GM19467 (cell line): ENCODE measurements around the gene NCDN.

Experiments used
- ATAC-seq: cut with Tn5 transposase; IDR thresholded peaks from one replicate; pipeline ENCODE4 v1.9.1; 2021; ENCODE audit warnings: mild to moderate bottlenecking, moderate library complexity; ENCODE audit not compliant: unreplicated experiment

Gene NCDN, protein sequence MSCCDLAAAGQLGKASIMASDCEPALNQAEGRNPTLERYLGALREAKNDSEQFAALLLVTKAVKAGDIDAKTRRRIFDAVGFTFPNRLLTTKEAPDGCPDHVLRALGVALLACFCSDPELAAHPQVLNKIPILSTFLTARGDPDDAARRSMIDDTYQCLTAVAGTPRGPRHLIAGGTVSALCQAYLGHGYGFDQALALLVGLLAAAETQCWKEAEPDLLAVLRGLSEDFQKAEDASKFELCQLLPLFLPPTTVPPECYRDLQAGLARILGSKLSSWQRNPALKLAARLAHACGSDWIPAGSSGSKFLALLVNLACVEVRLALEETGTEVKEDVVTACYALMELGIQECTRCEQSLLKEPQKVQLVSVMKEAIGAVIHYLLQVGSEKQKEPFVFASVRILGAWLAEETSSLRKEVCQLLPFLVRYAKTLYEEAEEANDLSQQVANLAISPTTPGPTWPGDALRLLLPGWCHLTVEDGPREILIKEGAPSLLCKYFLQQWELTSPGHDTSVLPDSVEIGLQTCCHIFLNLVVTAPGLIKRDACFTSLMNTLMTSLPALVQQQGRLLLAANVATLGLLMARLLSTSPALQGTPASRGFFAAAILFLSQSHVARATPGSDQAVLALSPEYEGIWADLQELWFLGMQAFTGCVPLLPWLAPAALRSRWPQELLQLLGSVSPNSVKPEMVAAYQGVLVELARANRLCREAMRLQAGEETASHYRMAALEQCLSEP

GRCh38 chr1:35557611-35558373 lies at the start of gene NCDN:
NCDN (plus strand) TSS chr1:35557799; CDS start chr1:35558191, 392 bp downstream.
- ATAC-seq: peak; percentile 73

- ATAC-seq: no peak
Observed at GRCh38 chr1:35507947-35508346, 49.7 kb upstream of the NCDN start.

- no peak for ATAC-seq
Observed at GRCh38 chr1:35509558-35509957, 48.0 kb upstream of the NCDN start.

GRCh38 chr1:35511305-35511704 lies 46.3 kb upstream of the NCDN start:
- ATAC-seq: no peak

DNA sequence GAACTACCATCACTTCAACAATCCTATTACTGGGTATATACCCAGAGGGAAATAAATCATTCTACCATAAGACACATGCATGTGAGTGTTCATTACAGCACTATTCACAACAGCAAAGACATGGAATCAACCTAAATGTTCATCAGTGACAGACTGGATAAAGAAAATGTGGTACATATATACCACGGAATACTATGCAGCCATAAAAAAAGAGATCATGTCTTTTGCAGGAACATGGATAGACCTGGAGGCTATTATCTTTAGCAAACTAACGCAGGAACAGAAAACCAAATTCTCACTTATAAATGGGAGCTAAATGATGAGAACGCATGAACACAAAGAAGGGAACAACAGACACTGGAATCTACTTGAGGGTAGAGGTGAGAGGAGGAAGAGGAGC lies 39.4 kb upstream of the NCDN start:
- ATAC-seq: no peak

- no peak for ATAC-seq
Observed at GRCh38 chr1:35519432-35519831, 38.2 kb upstream of the NCDN start.

GRCh38 chr1:35524106-35524505 lies 33.5 kb upstream of the NCDN start:
- ATAC-seq: no peak

DNA sequence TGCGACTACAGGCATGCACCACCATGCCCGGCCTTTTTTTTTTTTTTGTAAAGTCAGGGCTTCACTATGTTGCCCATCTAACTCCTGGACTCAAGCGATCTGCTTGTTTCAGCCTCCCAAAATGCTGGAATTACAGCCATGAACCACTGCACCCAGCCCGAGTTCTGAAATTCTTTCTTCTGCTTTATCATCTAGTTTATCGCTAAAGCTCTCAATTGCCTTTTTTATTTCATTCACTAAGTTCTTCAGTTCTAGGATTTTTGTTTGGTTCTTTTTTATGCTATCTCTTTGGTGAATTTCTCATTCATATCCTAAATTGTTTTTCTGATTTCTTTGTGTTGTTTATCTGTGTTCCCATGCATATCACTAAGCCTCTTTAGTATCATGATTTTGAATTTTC lies 27.4 kb upstream of the NCDN start:
- ATAC-seq: no peak

- ATAC-seq: no peak
Observed at GRCh38 chr1:35530946-35531345, 26.7 kb upstream of the NCDN start.

- no peak for ATAC-seq
Observed at GRCh38 chr1:35531368-35531767, 26.2 kb upstream of the NCDN start.

DNA sequence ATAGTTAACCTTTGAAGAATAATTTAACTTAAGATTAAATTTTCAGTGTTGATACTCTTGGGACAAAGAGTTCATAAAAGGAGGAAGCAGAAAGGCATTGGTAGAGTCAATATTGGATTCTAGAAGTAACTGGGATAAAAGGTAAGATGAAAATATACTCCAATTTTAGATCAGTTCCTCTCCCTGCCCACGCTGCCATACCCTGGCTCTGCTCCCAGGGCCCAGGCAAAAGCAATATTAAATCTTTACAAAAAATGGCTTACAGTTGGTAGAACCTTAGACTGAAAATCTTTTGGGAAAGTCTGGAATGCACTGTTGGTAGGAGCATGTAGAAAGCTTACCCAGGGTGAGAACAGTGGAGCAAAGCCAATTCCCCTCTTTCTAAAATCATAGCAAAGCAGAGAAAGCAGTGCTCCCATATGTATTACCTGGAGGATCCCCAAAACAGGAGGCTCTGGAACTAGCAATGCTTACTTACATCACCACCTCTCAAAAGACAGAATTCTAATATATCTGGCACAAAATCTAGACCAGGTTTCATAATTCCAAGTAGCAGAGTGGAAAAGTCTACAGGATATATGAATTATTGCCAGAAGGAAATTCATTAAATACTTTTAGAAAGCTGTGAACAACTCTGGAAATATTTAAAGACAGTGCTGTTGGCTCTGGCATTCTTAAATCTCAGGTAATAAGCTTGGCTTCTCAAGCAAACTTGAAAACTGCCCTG lies 24.9 kb upstream of the NCDN start:
- no peak for ATAC-seq

DNA sequence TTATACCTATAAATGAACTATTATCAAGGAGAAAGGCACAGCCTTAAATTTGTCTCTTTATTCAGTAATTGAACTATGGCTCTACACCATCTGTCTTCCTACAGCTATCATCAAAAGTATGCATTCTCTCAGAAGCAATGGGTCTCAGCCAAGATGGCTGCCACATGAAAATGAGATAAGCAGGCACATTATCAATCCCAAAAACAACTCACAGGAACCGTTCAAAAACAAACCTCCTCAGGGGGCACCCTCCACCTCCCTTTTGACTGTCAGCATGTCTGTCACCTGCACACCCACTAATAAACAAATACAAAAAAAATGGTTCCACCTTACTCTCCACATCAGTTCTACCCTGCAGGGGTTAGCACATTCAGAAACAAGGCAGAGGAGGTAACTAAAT lies 24.0 kb upstream of the NCDN start:
- no peak for ATAC-seq

DNA sequence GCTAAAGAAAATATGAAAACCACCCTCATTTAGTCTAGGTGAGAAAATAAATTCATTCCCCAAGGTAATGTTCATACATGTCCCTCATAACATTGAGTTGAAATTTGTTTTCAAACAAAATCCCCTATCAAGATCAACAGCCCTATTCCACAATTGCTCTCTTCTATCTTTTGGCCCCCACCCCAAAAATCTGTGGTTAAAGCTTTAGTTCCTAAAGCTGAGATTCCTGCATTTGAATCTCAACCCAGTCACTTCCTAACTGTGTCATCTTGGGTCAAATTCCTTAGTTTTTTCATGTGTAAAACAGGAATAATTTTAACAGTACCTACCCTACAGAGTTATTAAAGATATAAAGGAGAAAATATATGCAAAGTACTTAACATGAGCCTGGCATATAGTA lies 22.4 kb upstream of the NCDN start:
- no peak for ATAC-seq

DNA sequence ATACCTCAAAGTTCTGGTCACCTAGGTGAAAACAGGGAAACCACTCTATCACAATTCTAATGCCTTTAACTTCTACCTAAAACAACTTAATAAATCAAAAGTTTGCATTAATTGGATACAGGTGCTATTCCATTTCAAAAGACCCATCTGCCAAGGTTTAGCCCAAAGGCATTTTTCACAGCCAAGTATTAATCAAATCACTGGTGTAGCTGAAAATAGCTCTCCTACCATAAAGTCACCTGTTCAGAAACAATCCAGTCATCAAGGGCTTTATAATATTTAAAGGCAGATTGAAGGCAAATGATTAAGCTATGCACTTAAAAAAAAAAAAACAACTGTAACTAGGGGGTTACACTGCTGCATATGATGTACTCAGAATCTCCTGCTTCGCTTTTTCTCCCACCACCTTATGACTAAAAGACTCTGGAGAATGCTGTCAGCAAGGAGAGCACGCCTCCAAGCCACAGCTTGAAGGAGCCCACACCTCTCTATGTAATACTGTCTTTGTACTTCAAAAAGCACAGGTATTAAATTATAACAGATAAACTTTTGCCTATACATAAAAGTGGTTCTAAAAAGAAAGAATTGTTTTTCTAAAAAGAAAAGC lies 20.9 kb upstream of the NCDN start:
- ATAC-seq: no peak

DNA sequence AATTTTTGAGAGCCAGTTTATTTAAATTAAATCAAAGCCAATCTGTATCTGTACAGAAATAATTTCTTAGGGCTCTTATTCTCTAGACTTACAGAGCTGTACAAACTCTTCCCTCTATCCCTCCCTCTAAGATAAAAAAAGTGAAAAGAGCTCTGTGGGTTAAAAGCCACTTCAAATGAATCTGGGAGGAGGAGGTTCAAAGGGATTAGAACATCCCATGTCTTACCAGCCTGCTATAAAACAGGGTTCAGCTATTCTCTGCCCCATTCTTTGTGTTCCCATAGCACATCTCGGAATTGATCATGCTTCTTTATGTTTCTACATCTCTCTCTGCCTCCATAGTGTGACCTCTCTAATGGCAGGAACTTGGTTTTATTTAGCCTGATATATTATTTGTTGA lies 19.8 kb upstream of the NCDN start:
- no peak for ATAC-seq

- no peak for ATAC-seq
Observed at GRCh38 chr1:35539073-35539823, 18.4 kb upstream of the NCDN start.

DNA sequence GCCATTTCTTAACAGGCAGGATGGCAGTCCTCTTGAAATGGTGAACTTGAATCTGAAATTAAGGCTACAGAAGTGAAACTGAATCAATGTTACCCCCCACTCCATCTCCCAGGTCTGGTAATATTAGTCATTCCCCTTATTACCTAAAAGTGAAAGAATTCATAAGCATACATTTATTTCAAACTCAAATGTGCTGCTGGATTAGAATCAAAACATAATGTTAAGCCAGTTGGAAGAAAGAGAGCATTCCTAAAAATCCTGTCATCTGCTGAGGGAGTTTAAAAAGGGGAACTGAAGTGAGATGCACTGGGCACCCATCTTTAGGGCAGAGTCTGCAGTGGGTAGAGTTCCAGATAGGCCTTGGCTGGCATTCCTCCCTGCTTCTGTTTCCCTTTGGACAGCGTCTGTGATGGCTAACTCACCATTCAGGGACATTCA lies 17.8 kb upstream of the NCDN start:
- ATAC-seq: no peak

DNA sequence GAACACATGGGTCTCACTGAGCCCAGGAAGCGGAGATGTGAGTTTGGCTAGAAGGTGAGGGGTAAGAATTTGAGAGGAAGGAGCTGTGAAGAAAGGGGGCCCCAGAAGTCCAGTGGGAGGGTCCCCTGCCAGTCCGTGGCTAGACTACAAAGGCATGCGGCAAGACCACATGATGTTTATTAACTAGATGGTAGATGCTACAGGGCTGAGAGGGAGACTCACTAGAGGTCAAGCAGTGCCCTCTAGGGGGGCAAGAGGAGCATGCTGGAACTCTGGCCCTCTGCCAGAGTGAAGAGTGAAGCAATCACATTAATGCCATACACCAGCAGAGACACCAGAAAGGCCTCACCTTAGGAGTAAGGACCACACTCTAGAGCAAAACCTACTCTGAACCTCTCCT lies 12.6 kb upstream of the NCDN start:
- ATAC-seq: no peak

GRCh38 chr1:35546614-35547013 lies 11.0 kb upstream of the NCDN start:
- ATAC-seq: no peak

DNA sequence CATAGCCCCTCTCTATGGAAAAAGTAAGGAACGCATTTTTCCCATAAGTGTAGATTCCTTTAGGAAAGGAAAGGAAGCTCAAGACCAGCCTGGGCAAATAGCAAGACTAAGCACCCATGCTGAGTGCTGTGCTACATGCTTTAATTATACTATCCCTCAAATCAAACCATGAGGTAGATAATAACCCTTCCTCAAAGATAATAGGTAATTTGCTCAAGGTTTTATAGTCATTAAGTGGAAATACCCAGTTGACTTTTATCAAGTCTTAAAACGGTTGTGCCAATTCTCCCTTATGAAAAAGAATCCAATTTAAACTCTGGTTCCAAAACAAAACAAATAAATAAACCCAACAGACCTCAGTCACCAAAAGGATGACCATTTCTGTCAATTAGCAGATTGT lies 3.7 kb upstream of the NCDN start:
- no peak for ATAC-seq
